Measurements from ENCODE around the gene NPM1.
A peak's percentile ranks its signal among the peaks of the same experiment; 100 is the strongest.

The NPM1 gene

GRCh38 chr5:171427318-171428167 is 39.9 kb downstream of the NPM1 start:
- peaks cover 23% of the 10 kb centered on the region for H3K27me3 Mint-ChIP-seq
- no peak overlapping the region for H3K27ac Mint-ChIP-seq
- ATAC-seq (no peak), DNase-seq (no peak)
- H3K4me1 Mint-ChIP-seq: no peaks in the 10 kb centered on the region
- H3K9me3 Mint-ChIP-seq: no peaks in the 10 kb centered on the region
- H3K4me3 Mint-ChIP-seq: no peak overlapping the region

GRCh38 chr5:171428168-171428696 is 40.6 kb downstream of the NPM1 start:
- no peak overlapping the region for H3K4me3 Mint-ChIP-seq
- peaks cover 16% of the 10 kb centered on the region for H3K27me3 Mint-ChIP-seq
- H3K9me3 Mint-ChIP-seq: no peaks in the 10 kb centered on the region
- peaks cover 4% of the 10 kb centered on the region for H3K4me1 Mint-ChIP-seq
- peak overlapping the region; percentile 62 to 72 for H3K27ac Mint-ChIP-seq
- ATAC-seq (no peak), DNase-seq (no peak)

DNA sequence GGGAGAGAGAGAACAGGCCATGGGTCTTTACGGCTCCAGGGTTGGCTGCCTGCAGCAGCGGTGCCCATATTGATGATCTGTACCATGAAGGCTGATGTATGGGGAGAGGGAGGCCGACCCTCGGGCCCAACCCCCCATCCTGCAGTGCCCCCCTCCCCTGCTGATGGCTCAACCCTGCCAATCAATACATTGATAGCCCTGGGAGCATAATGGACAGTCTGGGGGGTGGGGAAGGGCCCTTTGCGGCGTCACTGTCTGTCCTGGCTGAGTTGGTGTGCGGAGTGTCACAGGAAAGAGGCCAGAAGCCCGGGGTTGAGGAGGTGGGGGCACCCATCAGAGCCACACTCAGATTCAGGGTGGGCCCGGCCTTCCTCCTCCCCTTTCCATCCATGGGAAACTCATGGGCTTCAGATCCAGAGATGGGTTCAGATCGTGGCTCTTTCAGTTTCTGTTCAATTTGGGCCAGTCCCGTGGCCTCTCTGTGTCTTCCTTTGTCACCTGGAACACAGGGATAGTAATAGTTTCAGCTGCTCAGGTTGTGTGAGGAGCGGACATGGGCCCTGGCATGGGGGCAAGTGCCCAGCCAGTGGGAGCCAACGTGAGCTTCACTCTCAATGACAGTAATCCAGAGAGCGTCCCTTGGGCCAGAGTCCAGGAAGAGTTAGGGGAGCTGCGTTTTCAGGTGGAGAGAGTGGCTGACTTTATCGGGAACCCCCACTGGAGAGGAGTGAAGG is 41.3 kb downstream of the NPM1 start:
- no peak overlapping the region for H3K27ac Mint-ChIP-seq
- ATAC-seq (no peak), DNase-seq (no peak)
- H3K27me3 Mint-ChIP-seq: peaks cover 9% of the 10 kb centered on the region
- no peak overlapping the region for H3K4me3 Mint-ChIP-seq
- H3K4me1 Mint-ChIP-seq: peaks cover 7% of the 10 kb centered on the region
- no peaks in the 10 kb centered on the region for H3K9me3 Mint-ChIP-seq

DNA sequence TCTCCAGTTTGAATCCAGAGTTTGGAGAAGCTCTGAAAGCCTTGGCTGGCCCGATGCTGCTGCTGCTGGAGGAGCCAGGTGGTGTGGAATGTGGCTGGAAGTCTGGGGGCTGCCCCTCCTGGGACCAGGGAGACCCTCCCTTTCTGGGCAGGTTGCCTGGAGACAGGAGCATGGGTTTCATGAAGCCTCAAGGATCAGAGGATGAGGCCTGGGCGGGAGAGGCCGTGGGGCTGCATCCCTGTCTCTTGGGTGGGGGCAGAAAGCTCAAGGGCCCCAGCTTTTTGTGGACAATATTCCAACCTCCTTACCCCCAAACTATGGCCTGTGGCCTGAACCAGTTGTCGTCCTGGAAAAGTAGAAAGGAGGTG is 41.9 kb downstream of the NPM1 start:
- DNase-seq: no peak
- H3K4me1 Mint-ChIP-seq: peaks cover 7% of the 10 kb centered on the region
- no peak overlapping the region for H3K27ac Mint-ChIP-seq
- H3K9me3 Mint-ChIP-seq: no peaks in the 10 kb centered on the region
- ATAC-seq: no peak
- H3K4me3 Mint-ChIP-seq: no peak overlapping the region
- peaks cover 4% of the 10 kb centered on the region for H3K27me3 Mint-ChIP-seq

- no peak for DNase-seq
- no peak for ATAC-seq
- peak overlapping the region in 1 of 2 donors; percentile 92 for H3K27ac Mint-ChIP-seq
- peaks cover 7% of the 10 kb centered on the region for H3K4me1 Mint-ChIP-seq
- H3K9me3 Mint-ChIP-seq: no peaks in the 10 kb centered on the region
- H3K27me3 Mint-ChIP-seq: no peaks in the 10 kb centered on the region
- no peak overlapping the region for H3K4me3 Mint-ChIP-seq
These were observed 43.7 kb downstream of the NPM1 start for GRCh38 chr5:171431251-171431777.

DNA sequence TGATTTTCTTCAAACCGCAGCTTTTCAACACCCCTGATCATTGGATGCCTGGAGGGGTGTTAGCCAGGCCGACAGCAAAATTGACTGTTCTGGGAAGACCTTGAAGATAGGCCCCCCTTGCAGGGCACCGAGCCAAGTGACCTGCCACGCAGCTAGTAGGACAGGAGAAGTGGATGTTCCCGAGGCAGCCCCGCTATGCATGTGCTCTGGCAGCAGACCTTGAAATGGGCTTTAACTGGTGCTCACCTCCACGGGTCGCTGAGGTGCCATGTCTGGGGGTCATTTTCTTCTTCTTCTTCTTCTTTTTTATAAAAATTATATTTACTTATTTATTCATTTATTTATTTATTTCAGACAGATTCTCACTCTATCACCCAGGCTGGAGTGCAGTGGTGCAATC is 44.4 kb downstream of the NPM1 start:
- Mint-ChIP-seq H3K4me1 (peaks cover 7% of the 10 kb centered on the region), H3K27ac (no peak overlapping the region), H3K9me3 (no peaks in the 10 kb centered on the region), H3K27me3 (no peaks in the 10 kb centered on the region), H3K4me3 (no peak overlapping the region)
- DNase-seq (no peak), ATAC-seq (no peak)

DNA sequence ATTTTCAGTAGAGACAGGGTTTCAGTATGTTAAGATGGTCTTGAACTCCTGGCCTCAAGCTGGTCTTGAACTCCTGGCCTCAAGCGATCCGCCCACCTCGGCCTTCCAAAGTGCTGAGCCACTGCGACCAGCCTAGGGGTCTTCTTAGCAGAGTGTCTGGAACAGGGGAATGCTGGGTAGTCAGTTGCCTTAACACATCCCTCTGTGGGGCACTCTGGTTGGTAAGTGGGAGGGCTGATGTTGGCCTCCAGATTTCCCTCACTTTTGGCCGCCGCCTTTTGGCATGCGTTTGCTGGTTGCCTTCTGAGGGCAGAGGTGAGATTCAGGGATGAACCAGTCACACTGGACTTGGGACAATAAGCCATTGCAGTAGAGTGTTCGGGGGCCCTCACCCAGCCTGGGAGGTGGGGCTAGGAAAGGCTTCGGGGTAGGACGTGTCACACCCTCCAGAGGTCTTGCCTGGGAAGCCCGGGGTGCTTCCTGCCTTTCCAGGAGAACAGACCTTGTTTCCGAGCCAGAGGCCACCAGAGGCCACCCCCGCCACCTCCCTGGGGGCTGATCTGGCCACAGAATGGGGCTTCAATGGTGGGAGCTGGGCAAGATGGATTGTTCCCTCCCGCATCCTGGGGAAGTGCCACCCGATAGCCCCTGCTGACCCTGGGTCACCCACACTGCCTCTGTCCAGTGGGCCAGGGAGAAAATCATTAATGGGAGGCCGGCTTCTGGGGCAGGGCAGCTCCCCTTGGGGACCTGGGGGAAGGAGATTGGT is 45.1 kb downstream of the NPM1 start:
- H3K27me3 Mint-ChIP-seq: no peaks in the 10 kb centered on the region
- no peak for DNase-seq
- no peak for ATAC-seq
- peaks cover 7% of the 10 kb centered on the region for H3K4me1 Mint-ChIP-seq
- H3K4me3 Mint-ChIP-seq: no peak overlapping the region
- H3K27ac Mint-ChIP-seq: no peak overlapping the region
- H3K9me3 Mint-ChIP-seq: no peaks in the 10 kb centered on the region

DNA sequence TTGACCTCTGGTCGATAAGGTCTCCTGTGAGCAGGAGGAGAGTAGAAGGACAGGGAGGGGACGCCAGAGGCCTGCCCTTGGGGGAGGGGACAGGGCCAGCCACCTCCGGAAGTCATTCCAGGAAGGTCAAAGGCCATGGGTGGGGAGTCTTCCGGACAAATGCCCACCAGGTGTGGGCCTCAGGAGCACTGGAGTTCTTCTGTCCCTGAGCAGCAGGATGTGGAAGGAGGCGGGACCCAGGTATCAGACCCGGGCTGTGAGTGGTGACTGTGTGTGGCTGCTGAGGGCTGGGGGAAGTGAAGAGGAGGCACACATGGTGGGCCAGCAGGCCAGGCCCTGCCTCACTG is 45.7 kb downstream of the NPM1 start:
- H3K4me1 Mint-ChIP-seq: peaks cover 7% of the 10 kb centered on the region
- DNase-seq (no peak), ATAC-seq (peak; percentile 24)
- H3K4me3 Mint-ChIP-seq: no peak overlapping the region
- no peaks in the 10 kb centered on the region for H3K9me3 Mint-ChIP-seq
- no peak overlapping the region for H3K27ac Mint-ChIP-seq
- H3K27me3 Mint-ChIP-seq: no peaks in the 10 kb centered on the region

DNA sequence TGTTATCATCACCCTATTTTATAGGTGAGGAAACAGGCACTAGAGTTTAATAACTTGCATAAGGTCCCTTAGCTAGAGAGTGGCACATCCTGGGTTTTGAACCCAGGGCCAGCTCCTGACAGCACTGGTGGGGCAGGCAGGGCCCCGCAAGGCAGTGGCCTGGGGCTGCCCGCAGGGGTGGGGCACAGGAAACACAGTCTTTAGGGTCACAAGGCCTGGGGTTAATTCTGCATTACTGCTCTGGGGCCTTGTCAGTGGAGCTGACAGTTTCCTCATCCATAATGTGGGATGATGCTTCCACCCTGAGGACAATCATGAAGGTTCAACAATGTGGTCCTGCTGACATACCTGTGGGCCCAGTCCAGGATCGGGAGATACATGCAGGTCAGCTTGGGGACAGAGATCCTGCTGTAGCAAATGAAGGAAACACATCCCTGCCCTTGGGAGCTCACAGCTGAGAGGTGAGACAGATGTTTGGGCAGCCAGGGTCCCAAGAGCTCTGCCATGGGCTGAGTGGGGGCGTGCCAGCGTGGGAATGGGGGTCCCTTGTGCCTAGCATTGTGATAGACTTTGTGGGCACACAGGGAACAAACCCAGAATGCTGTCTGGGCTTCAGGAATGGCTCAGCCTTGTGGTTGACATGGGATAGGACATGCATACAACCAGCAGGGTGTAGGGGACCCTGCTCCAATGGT is 46.5 kb downstream of the NPM1 start:
- no peaks in the 10 kb centered on the region for H3K9me3 Mint-ChIP-seq
- H3K27ac Mint-ChIP-seq: peak overlapping the region in 1 of 2 donors; percentile 71
- no peaks in the 10 kb centered on the region for H3K27me3 Mint-ChIP-seq
- no peak for DNase-seq
- ATAC-seq: peak; percentile 13
- H3K4me3 Mint-ChIP-seq: no peak overlapping the region
- H3K4me1 Mint-ChIP-seq: peaks cover 7% of the 10 kb centered on the region

DNA sequence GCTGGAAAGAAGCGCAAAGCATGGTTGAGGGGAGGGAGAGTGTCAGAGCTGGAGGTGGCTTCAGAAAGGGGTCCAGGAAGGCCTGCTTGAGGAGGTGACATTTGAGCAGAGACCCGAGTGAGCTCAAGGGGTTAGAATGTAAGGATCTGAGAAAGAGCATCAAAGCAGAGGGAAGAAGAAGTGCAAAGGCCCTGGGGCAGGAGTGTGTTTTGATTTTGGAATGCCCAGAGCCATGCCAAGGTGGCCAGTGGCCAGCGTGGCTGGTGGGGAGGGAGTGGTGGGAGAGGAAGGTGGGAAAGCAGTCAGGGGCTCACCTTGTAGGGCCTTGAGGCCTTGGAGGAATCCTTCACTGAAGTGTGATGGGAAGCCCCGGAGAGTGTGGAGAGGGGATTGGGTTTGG is 47.2 kb downstream of the NPM1 start:
- Mint-ChIP-seq H3K4me1 (peaks cover 7% of the 10 kb centered on the region), H3K9me3 (no peaks in the 10 kb centered on the region), H3K27me3 (no peaks in the 10 kb centered on the region), H3K27ac (no peak overlapping the region), H3K4me3 (no peak overlapping the region)
- no peak for ATAC-seq
- DNase-seq: no peak

- no peaks in the 10 kb centered on the region for H3K9me3 Mint-ChIP-seq
- no peak overlapping the region for H3K4me3 Mint-ChIP-seq
- ATAC-seq: no peak
- H3K27ac Mint-ChIP-seq: no peak overlapping the region
- no peak for DNase-seq
- H3K4me1 Mint-ChIP-seq: peaks cover 7% of the 10 kb centered on the region
- no peaks in the 10 kb centered on the region for H3K27me3 Mint-ChIP-seq
These were observed 48.3 kb downstream of the NPM1 start for GRCh38 chr5:171435908-171436307.

DNA sequence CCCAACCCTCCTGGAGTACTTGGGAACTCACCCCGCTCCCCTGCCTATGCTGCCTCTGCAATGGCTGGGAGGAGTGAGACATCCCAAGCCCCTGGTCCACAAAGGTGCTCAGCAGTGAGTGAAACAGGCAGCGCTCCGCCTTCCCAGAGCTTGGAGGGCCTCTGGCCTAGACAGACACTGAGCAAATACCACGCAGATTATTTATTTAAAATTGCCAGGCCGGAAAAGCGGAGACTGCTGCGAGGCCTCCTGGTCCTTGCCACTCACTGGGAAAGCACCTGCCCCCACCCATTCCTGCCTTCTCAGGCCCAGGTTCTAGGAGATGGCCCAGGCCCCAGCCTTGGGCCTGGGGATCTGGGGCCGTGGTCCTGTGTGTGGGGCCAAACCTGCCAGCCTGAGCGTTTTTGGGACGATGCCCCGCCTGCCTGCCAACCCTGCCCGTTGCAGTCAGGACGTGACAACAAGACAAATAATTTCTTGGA is 49.2 kb downstream of the NPM1 start:
- ATAC-seq (no peak), DNase-seq (no peak)
- peaks cover 7% of the 10 kb centered on the region for H3K4me1 Mint-ChIP-seq
- H3K9me3 Mint-ChIP-seq: no peaks in the 10 kb centered on the region
- no peak overlapping the region for H3K4me3 Mint-ChIP-seq
- no peaks in the 10 kb centered on the region for H3K27me3 Mint-ChIP-seq
- H3K27ac Mint-ChIP-seq: no peak overlapping the region

GRCh38 chr5:171437286-171437821 is 49.7 kb downstream of the NPM1 start:
- H3K27ac Mint-ChIP-seq: no peak overlapping the region
- H3K27me3 Mint-ChIP-seq: no peaks in the 10 kb centered on the region
- ATAC-seq (no peak), DNase-seq (no peak)
- H3K4me1 Mint-ChIP-seq: peaks cover 7% of the 10 kb centered on the region
- H3K9me3 Mint-ChIP-seq: no peaks in the 10 kb centered on the region
- H3K4me3 Mint-ChIP-seq: no peak overlapping the region

GRCh38 chr5:171438738-171439137 is 51.1 kb downstream of the NPM1 start:
- H3K9me3 Mint-ChIP-seq: no peaks in the 10 kb centered on the region
- H3K27me3 Mint-ChIP-seq: no peaks in the 10 kb centered on the region
- DNase-seq (no peak), ATAC-seq (no peak)
- H3K27ac Mint-ChIP-seq: no peak overlapping the region
- H3K4me3 Mint-ChIP-seq: no peak overlapping the region
- H3K4me1 Mint-ChIP-seq: no peaks in the 10 kb centered on the region

Data from stimulated activated naive CD8-positive, alpha-beta T cell treated with anti-CD3 and anti-CD28 coated beads, Interleukin-15, amount 100 ng/mL, for 72 hours (primary cell).